Parathyroid adenoma (tissue), 2 donors: Measurements from ENCODE around the gene ARHGEF28.

Source experiments
- H2AFZ ChIP-seq: fragments of 300-600 bp; sonication (generic); one replicate; pipeline ENCODE4 v1.7.0; 2017; ENCODE audit warnings: antibody characterized with exemption, mild to moderate bottlenecking
- H3K27ac ChIP-seq: fragments of 300-600 bp; sonication (generic); one replicate; pipeline ENCODE4 v1.7.0; 2017
- H3K27me3 ChIP-seq: fragments of 300-600 bp; sonication (generic); one replicate; pipeline ENCODE4 v1.7.0; 2017; ENCODE audit warnings: low read length; ENCODE audit not compliant: control insufficient read depth, insufficient read depth
- H3K36me3 ChIP-seq: fragments of 300-600 bp; sonication (generic); one replicate; pipeline ENCODE4 v1.7.0; 2017; ENCODE audit warnings: low read length; ENCODE audit not compliant: control insufficient read depth, insufficient read depth
- H3K4me1 ChIP-seq: fragments of 300-600 bp; sonication (generic); one replicate; pipeline ENCODE4 v1.7.0; 2017; ENCODE audit warnings: control low read depth
- H3K4me2 ChIP-seq: fragments of 300-600 bp; sonication (generic); one replicate; pipeline ENCODE4 v1.7.0; 2017; ENCODE audit warnings: low read length
- H3K4me3 ChIP-seq: fragments of 300-600 bp; sonication (generic); one replicate; pipeline ENCODE4 v1.7.0; 2017; ENCODE audit warnings: low read depth, low read length
- H3K79me2 ChIP-seq: fragments of 300-600 bp; sonication (generic); one replicate; pipeline ENCODE4 v1.7.0; 2017; ENCODE audit warnings: control low read depth
- H3K9ac ChIP-seq: fragments of 300-600 bp; sonication (generic); one replicate; pipeline ENCODE4 v1.7.0; 2017; ENCODE audit warnings: mild to moderate bottlenecking
- H3K9me3 ChIP-seq: fragments of 300-600 bp; sonication (generic); one replicate; pipeline ENCODE4 v1.7.0; 2017; ENCODE audit warnings: low read length; ENCODE audit not compliant: control insufficient read depth
- TF ChIP-seq, protein P1 (sequence below): fragments of 300-600 bp; sonication (generic); IDR thresholded peaks from one replicate; pipeline ENCODE4 v1.7.0; 2017; ENCODE audit warnings: antibody characterized with exemption, mild to moderate bottlenecking
- donor health status: primary hyperparathyroidism.

The ARHGEF28 gene

DNA sequence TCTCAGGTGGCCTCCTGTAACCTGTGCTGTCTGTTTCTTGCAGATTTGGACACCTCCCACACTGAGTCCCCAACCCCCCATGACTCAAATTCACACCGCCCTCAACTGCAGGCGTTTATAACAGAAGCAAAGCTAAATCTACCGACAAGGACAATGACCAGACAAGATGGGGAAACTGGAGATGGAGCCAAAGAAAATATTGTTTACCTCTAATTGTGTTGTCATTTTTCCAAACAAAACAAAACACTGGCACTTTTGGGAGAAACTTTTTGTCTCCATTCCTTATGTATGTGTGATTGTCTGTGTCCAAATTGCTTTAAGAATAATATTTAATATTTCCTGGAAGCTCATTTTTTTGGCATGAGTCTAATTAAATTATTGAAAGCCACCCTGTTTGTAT, 314.8 kb downstream of the ARHGEF28 start:
- H3K27me3 ChIP-seq = no peaks in the 10 kb centered on the region

DNA sequence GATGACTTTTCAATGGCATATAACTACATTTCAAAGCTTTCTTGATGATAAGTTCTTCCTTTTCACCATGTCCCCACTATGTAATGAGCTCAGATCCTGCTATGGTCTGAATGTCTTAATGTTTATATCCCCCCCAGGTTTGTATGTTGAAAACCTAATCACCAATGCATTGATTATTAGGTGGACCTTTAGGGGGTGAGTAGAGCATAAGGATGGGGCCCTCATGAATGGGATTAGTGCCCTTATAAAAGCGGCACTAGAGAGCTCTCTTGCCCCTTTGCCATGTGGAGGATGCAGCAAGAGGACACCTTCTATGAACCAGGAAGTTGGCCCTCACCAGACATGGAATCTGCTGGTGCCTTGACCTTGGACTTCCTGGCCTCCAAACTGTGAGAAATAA, 316.8 kb downstream of the ARHGEF28 start:
- H3K4me1 ChIP-seq = peaks cover 3% of the 10 kb centered on the region
- no peaks in the 10 kb centered on the region for H3K36me3 ChIP-seq
- H3K79me2 ChIP-seq = no peaks in the 10 kb centered on the region
- H3K4me2 ChIP-seq = no peak overlapping the region
- no peak overlapping the region for H2AFZ ChIP-seq
- H3K4me3 ChIP-seq = no peak overlapping the region
- TF ChIP-seq, protein P1, sequence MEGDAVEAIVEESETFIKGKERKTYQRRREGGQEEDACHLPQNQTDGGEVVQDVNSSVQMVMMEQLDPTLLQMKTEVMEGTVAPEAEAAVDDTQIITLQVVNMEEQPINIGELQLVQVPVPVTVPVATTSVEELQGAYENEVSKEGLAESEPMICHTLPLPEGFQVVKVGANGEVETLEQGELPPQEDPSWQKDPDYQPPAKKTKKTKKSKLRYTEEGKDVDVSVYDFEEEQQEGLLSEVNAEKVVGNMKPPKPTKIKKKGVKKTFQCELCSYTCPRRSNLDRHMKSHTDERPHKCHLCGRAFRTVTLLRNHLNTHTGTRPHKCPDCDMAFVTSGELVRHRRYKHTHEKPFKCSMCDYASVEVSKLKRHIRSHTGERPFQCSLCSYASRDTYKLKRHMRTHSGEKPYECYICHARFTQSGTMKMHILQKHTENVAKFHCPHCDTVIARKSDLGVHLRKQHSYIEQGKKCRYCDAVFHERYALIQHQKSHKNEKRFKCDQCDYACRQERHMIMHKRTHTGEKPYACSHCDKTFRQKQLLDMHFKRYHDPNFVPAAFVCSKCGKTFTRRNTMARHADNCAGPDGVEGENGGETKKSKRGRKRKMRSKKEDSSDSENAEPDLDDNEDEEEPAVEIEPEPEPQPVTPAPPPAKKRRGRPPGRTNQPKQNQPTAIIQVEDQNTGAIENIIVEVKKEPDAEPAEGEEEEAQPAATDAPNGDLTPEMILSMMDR = no peak
- H3K9me3 ChIP-seq = no peaks in the 10 kb centered on the region
- H3K9ac ChIP-seq = no peak overlapping the region
- no peaks in the 10 kb centered on the region for H3K27me3 ChIP-seq
- no peak overlapping the region for H3K27ac ChIP-seq

More for the DNA sequence above, 314.8 kb downstream of the ARHGEF28 start:
- TF ChIP-seq, protein P1 = no peak
- no peak overlapping the region for H3K27ac ChIP-seq
- H3K79me2 ChIP-seq = no peaks in the 10 kb centered on the region
- H2AFZ ChIP-seq = no peak overlapping the region
- no peak overlapping the region for H3K4me2 ChIP-seq
- no peak overlapping the region for H3K9ac ChIP-seq
- H3K4me3 ChIP-seq = no peak overlapping the region
- H3K9me3 ChIP-seq = no peaks in the 10 kb centered on the region
- H3K4me1 ChIP-seq = no peaks in the 10 kb centered on the region
- H3K36me3 ChIP-seq = no peaks in the 10 kb centered on the region

DNA sequence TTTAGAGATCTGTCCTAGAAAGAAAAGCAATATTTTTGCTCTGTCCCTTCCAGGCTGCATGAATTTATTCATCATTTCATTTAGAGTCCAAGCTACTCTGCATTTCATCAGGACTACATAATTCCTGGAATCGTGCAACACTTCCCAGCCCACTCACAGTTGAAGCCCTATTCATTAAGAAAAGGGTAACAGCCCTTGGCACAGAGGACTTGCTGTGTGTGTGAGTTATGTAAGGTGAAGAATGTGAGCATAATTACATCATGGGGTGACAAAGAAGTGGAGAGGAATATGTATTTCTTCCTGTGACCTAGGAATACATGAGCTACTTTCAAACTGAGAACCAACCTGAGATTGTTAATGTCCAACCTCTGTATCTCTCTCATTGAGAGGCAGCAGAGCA, 317.4 kb downstream of the ARHGEF28 start:
- H2AFZ ChIP-seq = no peak overlapping the region
- H3K9ac ChIP-seq = no peak overlapping the region
- peaks cover 3% of the 10 kb centered on the region for H3K4me1 ChIP-seq
- H3K27me3 ChIP-seq = no peaks in the 10 kb centered on the region
- TF ChIP-seq, protein P1 = no peak
- no peak overlapping the region for H3K4me2 ChIP-seq
- no peaks in the 10 kb centered on the region for H3K36me3 ChIP-seq
- no peak overlapping the region for H3K27ac ChIP-seq
- H3K4me3 ChIP-seq = no peak overlapping the region
- H3K79me2 ChIP-seq = no peaks in the 10 kb centered on the region
- H3K9me3 ChIP-seq = no peaks in the 10 kb centered on the region

DNA sequence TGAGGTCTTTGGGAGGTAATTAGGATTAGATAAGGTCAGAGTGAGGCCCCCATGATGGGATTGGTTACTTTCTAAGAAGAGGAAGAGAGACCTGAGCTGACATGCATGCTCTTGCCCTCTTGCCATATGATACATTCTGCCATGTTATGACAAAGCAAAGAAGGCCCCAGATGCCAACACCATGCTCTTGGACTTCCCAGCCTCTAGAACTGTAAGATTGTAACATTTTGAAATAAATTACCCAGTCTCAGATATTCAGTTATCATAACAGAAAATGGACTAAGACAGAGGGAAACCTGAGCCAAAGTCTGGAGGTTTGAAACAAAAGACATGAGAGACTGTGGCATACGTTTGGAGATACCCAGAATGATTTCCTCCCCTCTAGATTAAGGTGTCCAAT, 318.6 kb downstream of the ARHGEF28 start:
- H3K79me2 ChIP-seq = no peaks in the 10 kb centered on the region
- no peaks in the 10 kb centered on the region for H3K9me3 ChIP-seq
- H3K27me3 ChIP-seq = no peaks in the 10 kb centered on the region
- H3K27ac ChIP-seq = no peak overlapping the region
- H3K4me1 ChIP-seq = peaks cover 3% of the 10 kb centered on the region
- no peaks in the 10 kb centered on the region for H3K36me3 ChIP-seq
- H3K9ac ChIP-seq = no peak overlapping the region
- H3K4me2 ChIP-seq = no peak overlapping the region
- TF ChIP-seq, protein P1 = no peak
- no peak overlapping the region for H2AFZ ChIP-seq
- no peak overlapping the region for H3K4me3 ChIP-seq

DNA sequence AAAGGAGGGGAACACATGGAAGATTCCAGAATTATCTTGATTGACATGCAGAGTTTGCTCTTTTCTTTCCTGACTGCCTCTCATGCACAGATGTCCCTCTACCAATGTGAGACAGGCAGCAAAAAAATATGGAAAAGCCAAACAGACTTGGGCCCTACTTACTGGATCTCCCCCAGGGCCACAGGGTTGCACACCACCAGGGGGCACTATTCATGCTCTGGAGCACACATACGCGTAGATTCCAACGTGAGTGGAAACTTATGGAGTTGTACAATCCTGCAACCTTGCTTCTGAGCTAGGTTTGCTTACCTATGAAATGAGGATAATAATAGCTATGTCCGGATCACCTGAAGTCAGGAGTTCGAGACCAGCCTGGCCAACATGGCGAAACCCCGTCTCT, 319.5 kb downstream of the ARHGEF28 start:
- Histone ChIP-seq H3K9me3 (no peaks in the 10 kb centered on the region), H3K4me2 (no peak overlapping the region), H3K27ac (no peak overlapping the region), H2AFZ (no peak overlapping the region), H3K79me2 (no peaks in the 10 kb centered on the region), H3K27me3 (no peaks in the 10 kb centered on the region), H3K36me3 (no peaks in the 10 kb centered on the region), H3K4me1 (peaks cover 3% of the 10 kb centered on the region), H3K4me3 (no peak overlapping the region), H3K9ac (no peak overlapping the region)
- TF ChIP-seq, protein P1 = no peak
